HepG2 (cell line): ENCODE measurements around the gene CTDNEP1. TPM values are rescaled to one million over a fixed set of nuclear protein-coding genes. Genes with fewer than 3 reads are reported as not detected.

Experiments
- ATAC-seq: fragments of 200-7000 bp; cut with Tn5 transposase; 3 replicates; pipeline ENCODE4 v1.9.1; 2020; ENCODE audit warnings: mild to moderate bottlenecking, moderate library complexity
- BruUV-seq: library from RNA; stranded (reverse); fragments of 400-500 nt; replicated peaks from 2 replicates; lab custom pipeline; 2021; lab: Mats Ljungman, UMichigan
- CTCF ChIA-PET: fragments of 300-600 bp; formaldehyde crosslinking; extraction: SDS; loops from one replicate; lab custom pipeline; 2021; ENCODE audit warnings: low total read pairs, inconsistent platforms, low intra/inter-chr PET ratio; lab: Yijun Ruan, JAX
- POLR2A ChIA-PET: fragments of 350-600 bp; sonication (Branson Sonifier 250); formaldehyde crosslinking; loops from one replicate; lab custom pipeline; 2020; ENCODE audit warnings: antibody characterized with exemption, inconsistent platforms; lab: Yijun Ruan, JAX
- DNase-seq: peaks from one replicate; pipeline ENCODE4 v3.0.0-alpha.2; 2015; ENCODE audit warnings: low spot score
- FAIRE-seq: peaks from 3 replicates; lab custom pipeline; 2011; peaks lifted over from hg19 to GRCh38; lab: Jason Lieb, UNC
- H2AFZ ChIP-seq: one replicate; pipeline ENCODE4 v1.6.1; 2011; ENCODE audit warnings: low read length, inconsistent platforms
- H3K27ac ChIP-seq: fragments of 300-600 bp; 3 replicates; pipeline ENCODE4 v1.8.0; 2011; ENCODE audit warnings: mixed run types, mild to moderate bottlenecking, mixed read lengths, low read length, inconsistent platforms; ENCODE audit not compliant: insufficient read depth; ENCODE audit errors: extremely low read length
- H3K27me3 ChIP-seq, 2 experiments: fragments of 200-600 bp in 1 of 2; 2 replicates in 1 of 2; 3 replicates in 1 of 2; pipeline versions ENCODE4 v1.6.0 to v1.8.0; 2011; ENCODE audit warnings: low read length in 2 of 2, mild to moderate bottlenecking in 2 of 2, moderate library complexity in 2 of 2, inconsistent platforms in 1 of 2; ENCODE audit not compliant: insufficient read depth in 2 of 2, control insufficient read depth in 1 of 2
- H3K36me3 ChIP-seq, 2 experiments: fragments of 200-600 bp in 1 of 2; replicated peaks in 1 of 2; 2 replicates in 1 of 2; 3 replicates in 1 of 2; pipeline versions ENCODE4 v1.5.1 to v1.8.0; 2011; ENCODE audit warnings: low read length in 2 of 2, inconsistent platforms in 1 of 2; ENCODE audit not compliant: insufficient read depth in 2 of 2, control insufficient read depth in 1 of 2
- H3K4me1 ChIP-seq: 2 replicates; pipeline ENCODE4 v1.5.1; 2012; ENCODE audit warnings: low read length, inconsistent platforms; ENCODE audit not compliant: insufficient read depth
- H3K4me2 ChIP-seq: 2 replicates; pipeline ENCODE4 v1.6.0; 2011; ENCODE audit warnings: low read depth, low read length, inconsistent platforms
- H3K4me3 ChIP-seq, 3 experiments: fragments of 200-600 bp in 1 of 3; sonication (generic), shearing (Covaris generic) in 1 of 3; replicated peaks in 1 of 3; 2 replicates each; pipeline ENCODE4 v1.5.1; 2011 to 2016; ENCODE audit warnings: low read length in 3 of 3, inconsistent platforms in 2 of 3, low read depth in 2 of 3, mild to moderate bottlenecking in 2 of 3, control low read depth in 1 of 3, mixed read lengths in 1 of 3; ENCODE audit not compliant: insufficient read depth in 1 of 3
- H3K79me2 ChIP-seq: one replicate; pipeline ENCODE4 v1.6.1; 2011; ENCODE audit warnings: low read length, inconsistent platforms; ENCODE audit not compliant: insufficient read depth
- H3K9ac ChIP-seq: 2 replicates; pipeline ENCODE4 v1.6.0; 2011; ENCODE audit warnings: mild to moderate bottlenecking, low read depth, low read length, inconsistent platforms; ENCODE audit not compliant: insufficient read depth
- H3K9me3 ChIP-seq: 2 replicates; pipeline ENCODE4 v1.5.1; 2012; ENCODE audit warnings: mild to moderate bottlenecking, low read length
- H4K20me1 ChIP-seq: 2 replicates; pipeline ENCODE4 v1.6.0; 2011; ENCODE audit warnings: inconsistent platforms, mild to moderate bottlenecking, low read length, moderate library complexity; ENCODE audit not compliant: insufficient read depth
- AGO2 ChIP-seq: fragments of 200-400 bp; formaldehyde crosslinking; optimal IDR thresholded peaks from 2 replicates; pipeline ENCODE3; 2017; ENCODE audit warnings: mild to moderate bottlenecking, low read depth, low read length, moderate library complexity
- ATF6 ChIP-seq: sonication (generic); formaldehyde crosslinking; conservative IDR thresholded peaks from 2 replicates; pipeline ENCODE4 v1.4.0; 2020; ENCODE audit warnings: missing genetic modification reagents
- ATF7-NPFF ChIP-seq: sonication (generic); formaldehyde crosslinking; IDR thresholded peaks from 2 replicates; pipeline ENCODE4 v1.8.1; 2023; ENCODE audit warnings: mild to moderate bottlenecking, low read depth, missing genetic modification reagents, moderate library complexity
- GRHL1 ChIP-seq: sonication (generic); formaldehyde crosslinking; conservative IDR thresholded peaks from 2 replicates; pipeline ENCODE4 v1.8.0; 2022; ENCODE audit warnings: missing genetic modification reagents
- NFAT5 ChIP-seq: sonication (generic); formaldehyde crosslinking; IDR thresholded peaks from 2 replicates; pipeline ENCODE4 v1.4.0; 2020; ENCODE audit warnings: missing genetic modification reagents
- YEATS4 ChIP-seq: sonication (generic); formaldehyde crosslinking; IDR thresholded peaks from 2 replicates; pipeline ENCODE4 v1.4.0; 2020; ENCODE audit warnings: missing genetic modification reagents, borderline replicate concordance
- ZNF205 ChIP-seq: IDR thresholded peaks from 2 replicates; pipeline ENCODE4 v1.6.1; 2018; ENCODE audit warnings: missing biosample characterization, missing genetic modification reagents
- ZNF234 ChIP-seq: sonication (generic); formaldehyde crosslinking; conservative IDR thresholded peaks from 2 replicates; pipeline ENCODE4 v1.5.1; 2020; ENCODE audit warnings: mild to moderate bottlenecking, missing genetic modification reagents
- ZNF362 ChIP-seq: sonication (generic); formaldehyde crosslinking; IDR thresholded peaks from 2 replicates; pipeline ENCODE4 v1.4.0; 2020; ENCODE audit warnings: missing genetic modification reagents, mild to moderate bottlenecking, borderline replicate concordance
- ZNF597 ChIP-seq: sonication (generic); formaldehyde crosslinking; IDR thresholded peaks from 2 replicates; pipeline ENCODE4 v1.5.0; 2020; ENCODE audit warnings: missing genetic modification reagents
- ZNF7 ChIP-seq: IDR thresholded peaks from 2 replicates; pipeline ENCODE4 v1.6.1; 2016; ENCODE audit warnings: missing biosample characterization, missing genetic modification reagents
- ZNF839 ChIP-seq: sonication (generic); formaldehyde crosslinking; IDR thresholded peaks from 2 replicates; pipeline ENCODE4 v1.4.0; 2020; ENCODE audit warnings: missing genetic modification reagents, mild to moderate bottlenecking, borderline replicate concordance
- WGBS: methylation state at CpG from one replicate; pipeline ENCODE4 v1.1.6; 2017; ENCODE audit warnings: low lambda C conversion rate; 5-methylcytosine and 5-hydroxymethylcytosine counted together
- in situ Hi-C: cut with HindIII; loops from 2 replicates; pipeline ENCODE4 v1.10.0; 2017; ENCODE audit warnings: low pct_unique_long_range_greater_than_20kb; ENCODE audit not compliant: extremely low pct_ligation_motif_present
- intact Hi-C: fragments of 100-400 bp; cut with micrococcal nuclease; formaldehyde crosslinking; loops from one replicate; pipeline ENCODE4 v1.10.0; 2022; ENCODE audit not compliant: unreplicated experiment
- polyA plus RNA-seq, 8 experiments: library from polyadenylated mRNA; depleted of rRNA in 3 of 8; stranded (reverse) in 7 of 8; unstranded in 1 of 8; fragments of >200 nt; fragmentation: Illumina TruSeq in 4 of 8; extraction: Trizol in 4 of 8; gene quantifications; 2 replicates each; pipeline versions ENCODE4 v1.2.1 to v1.2.3, GENCODE V29; 2011 to 2016; ENCODE audit warnings: low read depth in 4 of 8, missing spikeins in 1 of 8, mixed read lengths in 1 of 8; ENCODE audit not compliant: insufficient read depth in 1 of 8
- total RNA-seq, 5 experiments: library from RNA; depleted of rRNA; stranded (reverse); fragments of >200 nt; fragmentation: Illumina TruSeq; extraction: Trizol; gene quantifications; 2 replicates each; pipeline ENCODE4 v1.2.3, GENCODE V29; 2016; ENCODE audit warnings: low read depth in 1 of 5

The CTDNEP1 gene
- total and polyA plus RNA-seq, 2 of the 13 experiments (the other 11 are each of a cell fraction or from before 2014, with no cell fraction given) = 19.8 to 118 TPM

- ChIA-PET POLR2A (interaction anchor here (1.0 to 6.8 kb wide), 2 partner anchors 11 to 17 kb away, joined by 3 to 140 read pairs; partner anchors contain the start of genes DVL2 and PHF23), CTCF (no interaction called here)
- peaks cover 14% of the 10 kb centered on the region for H3K79me2 ChIP-seq
- intact Hi-C loops = no loop called here
- ATAC-seq (no peak), FAIRE-seq (no peak), DNase-seq (no peak)
- H3K27ac ChIP-seq = no peak overlapping the region
- in situ Hi-C loops = no loop called here
- peaks cover 20% of the 10 kb centered on the region for H3K4me1 ChIP-seq
- H3K27me3 ChIP-seq = no peaks in the 10 kb centered on the region
- H4K20me1 ChIP-seq = peaks cover 10% of the 10 kb centered on the region; the same call in 1 of the 2 replicates
- H3K36me3 ChIP-seq = peaks cover 26 to 80% of the 10 kb centered on the region in 2 experiments; a peak in 4 of 5 replicates
- BruUV-seq = no TSS peak
- no peak overlapping the region for H2AFZ ChIP-seq
- 88% methylated on average over 6 of the region's 15 CpGs for WGBS
- no peak overlapping the region for H3K4me2 ChIP-seq
- H3K9ac ChIP-seq = no peak overlapping the region
- H3K9me3 ChIP-seq = no peaks in the 10 kb centered on the region
- no peak overlapping the region for H3K4me3 ChIP-seq
- TF ChIP-seq NFAT5 (no peak), ZNF234 (CRISPR knock-in tag) (no peak), GRHL1 (no peak), ZNF597 (CRISPR knock-in tag) (no peak), ATF7-NPFF (CRISPR knock-in tag) (no peak), ATF6 (no peak), ZNF7 (CRISPR knock-in tag) (no peak), YEATS4 (no peak), ZNF839 (no peak), AGO2 (peak; percentile 70), ZNF205 (CRISPR knock-in tag) (no peak), ZNF362 (CRISPR knock-in tag) (no peak)
Measured at GRCh38 chr17:7224661-7225111, 26.8 kb downstream of the CTDNEP1 start.
